Lung (tissue), 12 donors: ENCODE results near the gene RNF43. TPM values are rescaled to one million over a fixed set of nuclear protein-coding genes. Genes with fewer than 3 reads are reported as not detected.
"Not testable (repeated sequence)": the region's sequence is repeated elsewhere in the genome, so short reads cannot be mapped to it uniquely, and the experiment has no call there.

ENCODE experiments used
- ATAC-seq: fragments of 200-7000 bp; cut with Tn5 transposase; one replicate; pipeline ENCODE4 v1.9.1; 2020; ENCODE audit warnings: moderate number of reproducible peaks; ENCODE audit not compliant: insufficient read depth, low FRiP score
- DNase-seq, 3 donors: peaks; one replicate each; pipeline ENCODE4 v3.0.0-alpha.2; 2013 to 2017
- H3K27ac ChIP-seq, 2 donors: one replicate each; pipeline ENCODE4 v1.5.1; 2013; ENCODE audit warnings: mild to moderate bottlenecking in 2 of 2, moderate library complexity in 2 of 2, control low read depth in 1 of 2, inconsistent platforms in 1 of 2, low read depth in 1 of 2, low read length in 1 of 2
- H3K27me3 ChIP-seq, 3 donors: one replicate each; pipeline ENCODE4 v1.5.1; 2013; ENCODE audit warnings: low read length in 2 of 3; ENCODE audit not compliant: control insufficient read depth in 3 of 3, insufficient read depth in 3 of 3
- H3K36me3 ChIP-seq, 4 donors: one replicate each; pipeline ENCODE4 v1.5.1; 2013; ENCODE audit warnings: low read length in 4 of 4, mild to moderate bottlenecking in 1 of 4, moderate library complexity in 1 of 4; ENCODE audit not compliant: control insufficient read depth in 4 of 4, insufficient read depth in 4 of 4
- H3K4me1 ChIP-seq, 5 donors: one replicate each; pipeline ENCODE4 v1.5.1; 2013; ENCODE audit warnings: low read length in 5 of 5, mild to moderate bottlenecking in 2 of 5, moderate library complexity in 1 of 5; ENCODE audit not compliant: control insufficient read depth in 5 of 5, insufficient read depth in 5 of 5
- H3K4me3 ChIP-seq: one replicate; pipeline ENCODE4 v1.5.1; 2013; ENCODE audit warnings: mild to moderate bottlenecking, control low read depth, moderate library complexity
- H3K9ac ChIP-seq, 2 donors: one replicate each; pipeline ENCODE4 v1.5.1; 2013; ENCODE audit warnings: low read length in 2 of 2, control low read depth in 1 of 2; ENCODE audit not compliant: insufficient read depth in 1 of 2
- H3K9me3 ChIP-seq, 4 donors: one replicate each; pipeline ENCODE4 v1.5.1; 2013; ENCODE audit warnings: low read length in 3 of 4, mild to moderate bottlenecking in 1 of 4, moderate library complexity in 1 of 4; ENCODE audit not compliant: control insufficient read depth in 4 of 4, insufficient read depth in 3 of 4
- CTCF ChIP-seq: IDR thresholded peaks from 2 replicates; pipeline ENCODE4 v1.5.1; 2012; ENCODE audit warnings: mild to moderate bottlenecking; ENCODE audit errors: control extremely low read depth, extremely low read depth
- WGBS, 2 donors: extraction: QIAGEN DNeasy Blood & Tissue Kit; methylation state at CpG; one replicate each; pipeline ENCODE4 v1.1.7; 2013; 5-methylcytosine and 5-hydroxymethylcytosine counted together
- polyA plus RNA-seq, 2 donors: library from polyadenylated mRNA; stranded (reverse); fragments of 200-250 nt; gene quantifications; one replicate each; pipeline ENCODE4 v1.2.1, GENCODE V29; 2013
- total RNA-seq, 2 donors: library from RNA; depleted of rRNA in 1 of 2; stranded (reverse); fragments of >200 nt in 1 of 2; gene quantifications; one replicate each; pipeline ENCODE4 v1.2.1, GENCODE V29; 2014 to 2021
- donor health status: control.
- donor health status: control.
- donor health status: Bipolar disorder and iron deficiency.
- donor health status: healthy.
- donor health status: DM: yes; HTN: yes; CAD: no.

RNF43 gene
- total and polyA plus RNA-seq, 4 donors, result 3.7 to 32.9 (median 7.8) TPM

- Histone ChIP-seq H3K4me1 (peaks cover 0 to 43% (median 0%) of the 10 kb centered on the region in 5 donors), H3K9ac (no peak overlapping the region), H3K27me3 (no peaks in the 10 kb centered on the region), H3K36me3 (no peaks in the 10 kb centered on the region), H3K9me3 (no peaks in the 10 kb centered on the region), H3K27ac (no peak overlapping the region), H3K4me3 (no peak overlapping the region)
- 76 to 77% methylated on average over 3 of the region's 3 CpGs for WGBS, 2 donors
- TF ChIP-seq CTCF, result no peak
- ATAC-seq, result no peak
- no peak for DNase-seq
These were observed 17.4 kb downstream of the RNF43 start for GRCh38 chr17:58399974-58400373.

GRCh38 chr17:58398574-58399266, 18.6 kb downstream of the RNF43 start:
- Histone ChIP-seq H3K27me3 (no peaks in the 10 kb centered on the region), H3K27ac (no peak overlapping the region), H3K4me3 (no peak overlapping the region), H3K9me3 (no peaks in the 10 kb centered on the region), H3K36me3 (no peaks in the 10 kb centered on the region), H3K9ac (no peak overlapping the region), H3K4me1 (peaks cover 0 to 35% (median 0%) of the 10 kb centered on the region in 5 donors)
- DNase-seq (no peak), ATAC-seq (no peak)
- 62 to 80% methylated on average over 3 of the region's 3 CpGs for WGBS, 2 donors
- no peak for TF ChIP-seq CTCF

- not testable (repeated sequence) for H3K36me3 ChIP-seq, H3K4me3 ChIP-seq, DNase-seq, H3K9ac ChIP-seq, ATAC-seq, H3K9me3 ChIP-seq, H3K27me3 ChIP-seq, H3K27ac ChIP-seq
- H3K4me1 ChIP-seq, result peaks cover 0 to 38% (median 0%) of the 10 kb centered on the region in 5 donors
- WGBS, 2 donors, result 87 to 91% methylated on average over 5 of the region's 5 CpGs
These were observed 19.9 kb downstream of the RNF43 start for GRCh38 chr17:58397421-58397820.

- Histone ChIP-seq H3K9ac (no peak overlapping the region), H3K4me1 (peaks cover 0 to 31% (median 8%) of the 10 kb centered on the region in 5 donors), H3K27me3 (no peaks in the 10 kb centered on the region), H3K4me3 (no peak overlapping the region), H3K36me3 (no peaks in the 10 kb centered on the region), H3K9me3 (no peaks in the 10 kb centered on the region), H3K27ac (no peak overlapping the region)
- ATAC-seq, result no peak
- TF ChIP-seq CTCF, result no peak
- DNase-seq, result no peak
- WGBS, 2 donors, result 78 to 89% methylated on average over 4 of the region's 4 CpGs
These were observed 21.2 kb downstream of the RNF43 start for GRCh38 chr17:58396173-58396572.
